Ovary (tissue), 3 donors: ENCODE results near the gene ATP4B.

Experiments used
- CTCF ChIP-seq, 3 donors: fragments of 450-650 bp in 2 of 3; fragments of 200-600 bp in 1 of 3; IDR thresholded peaks; one replicate each; pipeline versions ENCODE4 v1.5.1 to v1.8.0; 2016 to 2022; ENCODE audit warnings: antibody characterized with exemption in 3 of 3, mild to moderate bottlenecking in 1 of 3
- POLR2A ChIP-seq: fragments of 450-650 bp; IDR thresholded peaks from one replicate; pipeline ENCODE4 v1.6.1; 2017; ENCODE audit warnings: antibody characterized with exemption, mild to moderate bottlenecking, moderate library complexity
- donor health status: DM: no; HTN: no; CAD: no.

- TF ChIP-seq POLR2A (no peak), CTCF (IDR thresholded peaks at IDR 0.05) (no peak)
Measured at GRCh38 chr13:113668491-113668971, 10.5 kb upstream of the ATP4B start.
